Measurements from ENCODE around the gene R3HCC1L. TPM values are rescaled to one million over a fixed set of nuclear protein-coding genes. Genes with fewer than 3 reads are reported as not detected.

R3HCC1L gene
- total RNA-seq, 1 experiment from 2014 or later: 15.9 TPM

DNA sequence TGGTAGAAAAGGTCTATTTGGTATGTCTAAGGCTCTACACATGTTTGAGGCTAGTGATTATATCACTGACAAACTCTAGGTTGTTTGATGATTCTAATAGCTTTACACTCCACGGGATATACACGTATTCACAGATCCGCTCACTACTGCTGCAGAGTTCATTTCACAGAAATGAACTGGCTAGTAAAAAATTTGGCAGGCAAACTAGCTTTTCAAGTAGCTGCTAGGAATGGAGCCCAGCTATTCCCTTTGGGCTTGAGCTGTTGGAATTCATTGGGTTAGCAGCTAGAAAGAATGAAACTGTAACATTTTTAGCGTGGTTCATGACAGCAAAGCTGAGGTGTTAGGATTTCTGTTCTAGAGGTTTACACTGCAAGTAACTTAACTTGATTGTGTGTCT is 37.6 kb downstream of the R3HCC1L start:
- BruUV-seq (replicated peaks): no TSS peak
- in situ Hi-C loops (cut with HindIII; ENCODE audit: low pct_unique_long_range_greater_than_20kb, low sequenced_read_pairs): no loop called here
- CTCF ChIA-PET: no interaction called here

DNA sequence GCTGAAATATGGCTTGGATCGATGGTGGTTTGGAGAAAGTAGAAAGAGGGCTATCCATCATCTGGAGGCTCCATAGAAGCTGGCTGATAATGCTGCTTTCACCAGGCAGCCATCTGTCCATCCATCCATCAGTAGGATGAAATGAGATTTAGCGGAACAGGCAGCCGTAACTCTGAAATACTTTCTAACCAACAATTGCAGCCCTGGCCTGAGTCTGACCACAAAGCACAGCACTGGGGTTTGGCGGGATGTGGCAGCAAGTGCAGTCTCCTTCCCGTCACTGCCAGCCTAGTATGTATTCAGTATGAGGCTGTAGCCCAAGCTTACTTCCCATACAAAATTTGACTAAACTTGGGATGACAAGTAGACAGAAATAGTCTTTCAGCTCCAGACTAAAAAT is 38.0 kb downstream of the R3HCC1L start:
- CTCF ChIA-PET: no interaction called here
- H3K4me3 ChIP-seq (ENCODE audit: low read depth in 2 of 2, low read length in 2 of 2): no peak overlapping the region
- TF ChIP-seq, protein P1, sequence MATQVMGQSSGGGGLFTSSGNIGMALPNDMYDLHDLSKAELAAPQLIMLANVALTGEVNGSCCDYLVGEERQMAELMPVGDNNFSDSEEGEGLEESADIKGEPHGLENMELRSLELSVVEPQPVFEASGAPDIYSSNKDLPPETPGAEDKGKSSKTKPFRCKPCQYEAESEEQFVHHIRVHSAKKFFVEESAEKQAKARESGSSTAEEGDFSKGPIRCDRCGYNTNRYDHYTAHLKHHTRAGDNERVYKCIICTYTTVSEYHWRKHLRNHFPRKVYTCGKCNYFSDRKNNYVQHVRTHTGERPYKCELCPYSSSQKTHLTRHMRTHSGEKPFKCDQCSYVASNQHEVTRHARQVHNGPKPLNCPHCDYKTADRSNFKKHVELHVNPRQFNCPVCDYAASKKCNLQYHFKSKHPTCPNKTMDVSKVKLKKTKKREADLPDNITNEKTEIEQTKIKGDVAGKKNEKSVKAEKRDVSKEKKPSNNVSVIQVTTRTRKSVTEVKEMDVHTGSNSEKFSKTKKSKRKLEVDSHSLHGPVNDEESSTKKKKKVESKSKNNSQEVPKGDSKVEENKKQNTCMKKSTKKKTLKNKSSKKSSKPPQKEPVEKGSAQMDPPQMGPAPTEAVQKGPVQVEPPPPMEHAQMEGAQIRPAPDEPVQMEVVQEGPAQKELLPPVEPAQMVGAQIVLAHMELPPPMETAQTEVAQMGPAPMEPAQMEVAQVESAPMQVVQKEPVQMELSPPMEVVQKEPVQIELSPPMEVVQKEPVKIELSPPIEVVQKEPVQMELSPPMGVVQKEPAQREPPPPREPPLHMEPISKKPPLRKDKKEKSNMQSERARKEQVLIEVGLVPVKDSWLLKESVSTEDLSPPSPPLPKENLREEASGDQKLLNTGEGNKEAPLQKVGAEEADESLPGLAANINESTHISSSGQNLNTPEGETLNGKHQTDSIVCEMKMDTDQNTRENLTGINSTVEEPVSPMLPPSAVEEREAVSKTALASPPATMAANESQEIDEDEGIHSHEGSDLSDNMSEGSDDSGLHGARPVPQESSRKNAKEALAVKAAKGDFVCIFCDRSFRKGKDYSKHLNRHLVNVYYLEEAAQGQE (IDR thresholded peaks at IDR 0.05; ENCODE audit: insufficient read depth in 1 of 2, low read depth in 2 of 2, low read length in 1 of 2): no peak
- no peak for TF ChIP-seq TCF7L2 (IDR thresholded peaks at IDR 0.05; ENCODE audit: low read depth, low read length)
- TF ChIP-seq SIN3A (IDR thresholded peaks at IDR 0.05; ENCODE audit: borderline replicate concordance, insufficient read depth, low read depth, low read length): no peak
- TF ChIP-seq, protein P2, sequence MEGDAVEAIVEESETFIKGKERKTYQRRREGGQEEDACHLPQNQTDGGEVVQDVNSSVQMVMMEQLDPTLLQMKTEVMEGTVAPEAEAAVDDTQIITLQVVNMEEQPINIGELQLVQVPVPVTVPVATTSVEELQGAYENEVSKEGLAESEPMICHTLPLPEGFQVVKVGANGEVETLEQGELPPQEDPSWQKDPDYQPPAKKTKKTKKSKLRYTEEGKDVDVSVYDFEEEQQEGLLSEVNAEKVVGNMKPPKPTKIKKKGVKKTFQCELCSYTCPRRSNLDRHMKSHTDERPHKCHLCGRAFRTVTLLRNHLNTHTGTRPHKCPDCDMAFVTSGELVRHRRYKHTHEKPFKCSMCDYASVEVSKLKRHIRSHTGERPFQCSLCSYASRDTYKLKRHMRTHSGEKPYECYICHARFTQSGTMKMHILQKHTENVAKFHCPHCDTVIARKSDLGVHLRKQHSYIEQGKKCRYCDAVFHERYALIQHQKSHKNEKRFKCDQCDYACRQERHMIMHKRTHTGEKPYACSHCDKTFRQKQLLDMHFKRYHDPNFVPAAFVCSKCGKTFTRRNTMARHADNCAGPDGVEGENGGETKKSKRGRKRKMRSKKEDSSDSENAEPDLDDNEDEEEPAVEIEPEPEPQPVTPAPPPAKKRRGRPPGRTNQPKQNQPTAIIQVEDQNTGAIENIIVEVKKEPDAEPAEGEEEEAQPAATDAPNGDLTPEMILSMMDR (IDR thresholded peaks at IDR 0.05): no peak
- no peak for TF ChIP-seq POLR2AphosphoS5 (IDR thresholded peaks at IDR 0.05; ENCODE audit: low read depth, low read length)
- intact Hi-C loops (cut with micrococcal nuclease; ENCODE audit: unreplicated experiment): no loop called here
- in situ Hi-C loops (cut with HindIII; ENCODE audit: low pct_unique_long_range_greater_than_20kb, low sequenced_read_pairs): no loop called here
- H3K9me3 ChIP-seq (ENCODE audit: control insufficient read depth, insufficient read depth, low read depth, low read length): peaks cover 14% of the 10 kb centered on the region
- POLR2A ChIA-PET: no interaction called here
- no peak for DNase-seq (ENCODE audit: low read depth, low spot score)
- peaks cover 7% of the 10 kb centered on the region for H3K36me3 ChIP-seq (ENCODE audit: control insufficient read depth, insufficient read depth, low read length)
- BruUV-seq (replicated peaks): no TSS peak
- H3K27me3 ChIP-seq (ENCODE audit: control insufficient read depth, insufficient read depth, low read length): no peaks in the 10 kb centered on the region
- ATAC-seq: no peak
- H3K27ac ChIP-seq (ENCODE audit: low read length): no peak overlapping the region
- H3K4me1 ChIP-seq (ENCODE audit: control insufficient read depth, insufficient read depth, low read length): no peaks in the 10 kb centered on the region

More for the DNA sequence above, 37.6 kb downstream of the R3HCC1L start:
- peaks cover 7% of the 10 kb centered on the region for H3K36me3 ChIP-seq (ENCODE audit: control insufficient read depth, insufficient read depth, low read length)
- H3K27ac ChIP-seq (ENCODE audit: low read length): no peak overlapping the region
- TF ChIP-seq TCF7L2 (IDR thresholded peaks at IDR 0.05; ENCODE audit: low read depth, low read length) (no peak), POLR2AphosphoS5 (IDR thresholded peaks at IDR 0.05; ENCODE audit: low read depth, low read length) (no peak), SIN3A (IDR thresholded peaks at IDR 0.05; ENCODE audit: borderline replicate concordance, insufficient read depth, low read depth, low read length) (no peak)
- TF ChIP-seq, protein P1 (IDR thresholded peaks at IDR 0.05; ENCODE audit: insufficient read depth in 1 of 2, low read depth in 2 of 2, low read length in 1 of 2): no peak
- TF ChIP-seq, protein P2 (IDR thresholded peaks at IDR 0.05): no peak
- no peaks in the 10 kb centered on the region for H3K4me1 ChIP-seq (ENCODE audit: control insufficient read depth, insufficient read depth, low read length)
- peaks cover 14% of the 10 kb centered on the region for H3K9me3 ChIP-seq (ENCODE audit: control insufficient read depth, insufficient read depth, low read depth, low read length)
- no peaks in the 10 kb centered on the region for H3K27me3 ChIP-seq (ENCODE audit: control insufficient read depth, insufficient read depth, low read length)
- POLR2A ChIA-PET: no interaction called here
- ATAC-seq: no peak
- intact Hi-C loops (cut with micrococcal nuclease; ENCODE audit: unreplicated experiment): no loop called here
- DNase-seq (ENCODE audit: low read depth, low spot score): no peak
- H3K4me3 ChIP-seq (ENCODE audit: low read depth in 2 of 2, low read length in 2 of 2): no peak overlapping the region

Data from Panc1 (cell line).